OCI-LY1 (cell line): ENCODE measurements around the gene SQSTM1.

Source experiments
- H2AFZ ChIP-seq: fragments of 200-600 bp; sonication (generic), shearing (Covaris generic); 2 replicates; pipeline ENCODE4 v1.6.0; 2014; ENCODE audit warnings: antibody characterized with exemption, mild to moderate bottlenecking, low read length
- H3F3A ChIP-seq: fragments of 200-600 bp; sonication (generic), shearing (Covaris generic); 2 replicates; pipeline ENCODE4 v1.6.0; 2014; ENCODE audit warnings: mild to moderate bottlenecking, antibody characterized with exemption, low read length, moderate library complexity; ENCODE audit not compliant: insufficient read depth
- H3K27ac ChIP-seq: fragments of 200-600 bp; sonication (generic); 2 replicates; pipeline ENCODE4 v1.5.1; 2014; ENCODE audit warnings: low read length, mixed run types, mild to moderate bottlenecking, low read depth; ENCODE audit not compliant: poor library complexity, severe bottlenecking
- H3K27me3 ChIP-seq: fragments of 200-600 bp; sonication (generic); 2 replicates; pipeline ENCODE4 v1.6.0; 2014; ENCODE audit warnings: antibody characterized with exemption, mild to moderate bottlenecking, low read length, moderate library complexity; ENCODE audit not compliant: insufficient read depth
- H3K36me3 ChIP-seq: fragments of 200-600 bp; sonication (generic); 2 replicates; pipeline ENCODE4 v1.6.1; 2014; ENCODE audit warnings: mild to moderate bottlenecking, antibody characterized with exemption, low read length, moderate library complexity, mixed read lengths; ENCODE audit not compliant: insufficient read depth
- H3K4me1 ChIP-seq: fragments of 200-600 bp; sonication (generic); 2 replicates; pipeline ENCODE4 v1.5.1; 2014; ENCODE audit warnings: mild to moderate bottlenecking, low read length, moderate library complexity; ENCODE audit not compliant: insufficient read depth, severe bottlenecking
- H3K4me2 ChIP-seq: fragments of 200-600 bp; sonication (generic), shearing (Covaris generic); 2 replicates; pipeline ENCODE4 v1.6.1; 2014; ENCODE audit warnings: low read length
- H3K4me3 ChIP-seq: fragments of 200-600 bp; sonication (generic); 2 replicates; pipeline ENCODE4 v1.5.1; 2014; ENCODE audit warnings: low read length, low read depth, mild to moderate bottlenecking, mixed read lengths; ENCODE audit not compliant: poor library complexity, severe bottlenecking
- H3K79me2 ChIP-seq: fragments of 200-600 bp; shearing (Covaris generic); 2 replicates; pipeline ENCODE4 v1.6.1; 2016; ENCODE audit warnings: mixed run types, low read length, mixed read lengths; ENCODE audit not compliant: insufficient read depth
- H3K9ac ChIP-seq: fragments of 200-600 bp; sonication (generic), shearing (Covaris generic); 2 replicates; pipeline ENCODE4 v1.6.1; 2014; ENCODE audit warnings: mild to moderate bottlenecking, low read length, mixed read lengths
- H3K9me2 ChIP-seq: fragments of 200-600 bp; sonication (generic), shearing (Covaris generic); 2 replicates; pipeline ENCODE4 v1.6.1; 2014; ENCODE audit warnings: low read depth, mild to moderate bottlenecking, low read length, mixed read lengths
- H3K9me3 ChIP-seq: fragments of 200-600 bp; shearing (Covaris generic); 2 replicates; pipeline ENCODE4 v1.6.1; 2014; ENCODE audit warnings: low read length, mixed read lengths
- H4K20me1 ChIP-seq: fragments of 200-600 bp; sonication (generic), shearing (Covaris generic); 2 replicates; pipeline ENCODE4 v1.6.0; 2016; ENCODE audit warnings: mild to moderate bottlenecking, low read length; ENCODE audit not compliant: insufficient read depth
- CTCF ChIP-seq: fragments of 200-600 bp; sonication (generic), shearing (Covaris generic); IDR thresholded peaks from 2 replicates; pipeline ENCODE4 v1.5.1; 2017; ENCODE audit warnings: mild to moderate bottlenecking, antibody characterized with exemption, low read length, moderate library complexity, mixed read lengths
- EZH2 ChIP-seq: fragments of 200-600 bp; sonication (generic), shearing (Covaris generic); IDR thresholded peaks from 2 replicates; pipeline ENCODE4 v1.8.0; 2017; ENCODE audit warnings: borderline replicate concordance, mixed run types, mild to moderate bottlenecking, antibody characterized with exemption, low read length, moderate library complexity, mixed read lengths

SQSTM1 gene

GRCh38 chr5:179779826-179780225 lies 40.9 kb upstream of the SQSTM1 start:
- Histone ChIP-seq H3K79me2 (no peaks in the 10 kb centered on the region), H3K27me3 (no peaks in the 10 kb centered on the region), H4K20me1 (no peaks in the 10 kb centered on the region), H3K4me2 (no peak overlapping the region), H3K36me3 (peaks cover 30% of the 10 kb centered on the region), H3K4me3 (no peak overlapping the region), H2AFZ (no peak overlapping the region), H3K9ac (no peak overlapping the region), H3K9me3 (no peaks in the 10 kb centered on the region), H3K27ac (no peak overlapping the region), H3K9me2 (no peaks in the 10 kb centered on the region), H3K4me1 (no peaks in the 10 kb centered on the region), H3F3A (no peaks in the 10 kb centered on the region)
- TF ChIP-seq EZH2 (no peak), CTCF (no peak)

DNA sequence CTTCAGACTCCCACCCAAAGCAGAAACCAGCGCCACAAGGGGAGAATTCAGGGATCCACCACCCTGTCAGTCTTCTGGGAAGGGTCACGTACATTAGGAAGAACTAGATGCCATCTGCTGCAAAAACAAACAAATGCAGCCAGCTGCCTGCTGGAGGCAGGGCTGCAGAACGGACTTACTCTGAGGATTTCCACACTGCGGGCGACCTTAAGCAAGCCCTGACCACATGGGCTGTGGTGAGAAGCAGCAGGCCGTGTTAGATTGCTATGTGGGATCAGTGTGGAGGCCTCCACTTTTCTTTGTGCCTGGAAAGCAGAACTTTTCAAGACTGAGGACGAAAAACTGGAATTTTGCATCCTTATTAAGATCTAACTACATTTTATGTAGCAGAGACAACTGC lies 40.3 kb upstream of the SQSTM1 start:
- Histone ChIP-seq H3K4me3 (no peak overlapping the region), H3K9ac (no peak overlapping the region), H3K27ac (no peak overlapping the region), H3K4me2 (no peak overlapping the region), H3K4me1 (no peaks in the 10 kb centered on the region), H3K36me3 (peaks cover 24% of the 10 kb centered on the region), H3K9me2 (no peaks in the 10 kb centered on the region), H3K27me3 (no peaks in the 10 kb centered on the region), H2AFZ (no peak overlapping the region), H3K79me2 (no peaks in the 10 kb centered on the region), H4K20me1 (no peaks in the 10 kb centered on the region), H3K9me3 (no peaks in the 10 kb centered on the region), H3F3A (no peaks in the 10 kb centered on the region)
- TF ChIP-seq CTCF (no peak), EZH2 (no peak)

DNA sequence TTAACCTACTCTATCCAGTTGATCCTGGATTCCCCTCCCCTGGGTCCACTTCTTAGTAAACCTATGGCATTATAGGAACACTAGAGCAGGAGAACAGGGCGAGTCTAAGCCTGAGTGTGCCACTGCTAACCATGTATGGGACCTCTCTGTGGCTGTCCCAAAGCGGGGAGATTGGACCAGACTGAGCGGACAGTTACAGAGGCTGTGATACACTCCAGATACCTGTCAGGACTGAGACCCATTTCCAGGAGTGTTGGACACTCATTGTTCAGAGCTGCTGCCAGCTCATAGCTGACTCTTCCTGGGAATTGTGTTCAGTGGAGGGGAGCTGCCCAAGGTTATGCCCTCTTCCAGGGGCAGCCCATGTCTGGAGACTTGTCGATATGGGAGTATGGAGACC lies 38.9 kb upstream of the SQSTM1 start:
- TF ChIP-seq EZH2 = no peak
- TF ChIP-seq CTCF = no peak
- no peak overlapping the region for H3K4me3 ChIP-seq
- H3K9me3 ChIP-seq = no peaks in the 10 kb centered on the region
- no peaks in the 10 kb centered on the region for H3F3A ChIP-seq
- no peak overlapping the region for H3K9ac ChIP-seq
- peaks cover 14% of the 10 kb centered on the region; the same call in 1 of the 2 replicates for H3K36me3 ChIP-seq
- H3K79me2 ChIP-seq = no peaks in the 10 kb centered on the region
- H3K4me2 ChIP-seq = no peak overlapping the region
- H2AFZ ChIP-seq = no peak overlapping the region
- H3K4me1 ChIP-seq = no peaks in the 10 kb centered on the region
- H4K20me1 ChIP-seq = no peaks in the 10 kb centered on the region
- no peaks in the 10 kb centered on the region for H3K9me2 ChIP-seq
- no peaks in the 10 kb centered on the region for H3K27me3 ChIP-seq
- H3K27ac ChIP-seq = no peak overlapping the region
